Femur (tissue), 1 donor: ENCODE measurements around the gene LHX5.

ENCODE experiments used
- DNase-seq: peaks from one replicate; pipeline ENCODE4 v3.0.0-alpha.2; 2017

Gene LHX5

GRCh38 chr12:113464852-113465719 lies 6.6 kb downstream of the LHX5 start:
- no peak for DNase-seq

- DNase-seq, result no peak
These were observed 7.3 kb downstream of the LHX5 start for GRCh38 chr12:113464452-113464775.

GRCh38 chr12:113463746-113464451 lies 7.8 kb downstream of the LHX5 start:
- no peak for DNase-seq

GRCh38 chr12:113462998-113463745 lies 8.5 kb downstream of the LHX5 start:
- no peak for DNase-seq

GRCh38 chr12:113462117-113462774 lies 9.4 kb downstream of the LHX5 start:
- DNase-seq, result peak; percentile 78

- DNase-seq, result no peak
These were observed 10.0 kb downstream of the LHX5 start for GRCh38 chr12:113461666-113462065.

- DNase-seq, result no peak
These were observed 11.7 kb downstream of the LHX5 start for GRCh38 chr12:113459981-113460380.

GRCh38 chr12:113457710-113458109 lies 14.0 kb downstream of the LHX5 start:
- DNase-seq, result no peak

GRCh38 chr12:113457185-113457584 lies 14.5 kb downstream of the LHX5 start:
- DNase-seq, result no peak

GRCh38 chr12:113456761-113457160 lies 14.9 kb downstream of the LHX5 start:
- DNase-seq, result no peak

- DNase-seq, result no peak
These were observed 15.5 kb downstream of the LHX5 start for GRCh38 chr12:113456199-113456598.

- DNase-seq, result no peak
These were observed 18.3 kb downstream of the LHX5 start for GRCh38 chr12:113453330-113453729.

- no peak for DNase-seq
These were observed 19.2 kb downstream of the LHX5 start for GRCh38 chr12:113452458-113452857.

- no peak for DNase-seq
These were observed 21.8 kb downstream of the LHX5 start for GRCh38 chr12:113449839-113450238.

- DNase-seq, result no peak
These were observed 22.4 kb downstream of the LHX5 start for GRCh38 chr12:113449299-113449698.

- no peak for DNase-seq
These were observed 22.8 kb downstream of the LHX5 start for GRCh38 chr12:113448873-113449272.

GRCh38 chr12:113445544-113446171 lies 26.0 kb downstream of the LHX5 start:
- DNase-seq, result no peak

GRCh38 chr12:113443030-113443539 lies 28.6 kb downstream of the LHX5 start:
- DNase-seq, result no peak

GRCh38 chr12:113440947-113441782 lies 30.5 kb downstream of the LHX5 start:
- DNase-seq, result no peak

GRCh38 chr12:113440336-113440735 lies 31.3 kb downstream of the LHX5 start:
- DNase-seq, result no peak

- DNase-seq, result no peak
These were observed 32.1 kb downstream of the LHX5 start for GRCh38 chr12:113439606-113440030.

GRCh38 chr12:113439301-113439597 lies 32.4 kb downstream of the LHX5 start:
- DNase-seq, result no peak
